D721Med (cell line): ENCODE results near the gene KCNH8.

Source experiments
- DNase-seq: peaks from one replicate; pipeline ENCODE4 v3.0.0; 2011; ENCODE audit warnings: low spot score; ENCODE audit not compliant: insufficient read length
- FAIRE-seq: peaks from 2 replicates; lab custom pipeline; 2011; peaks lifted over from hg19 to GRCh38; lab: Jason Lieb, UNC
- TF ChIP-seq, protein P1 (sequence below): IDR thresholded peaks from 2 replicates; pipeline ENCODE4 v1.5.1; 2012; ENCODE audit warnings: mild to moderate bottlenecking, control low read depth; ENCODE audit not compliant: insufficient read depth; ENCODE audit errors: missing control alignments

The KCNH8 gene

DNA sequence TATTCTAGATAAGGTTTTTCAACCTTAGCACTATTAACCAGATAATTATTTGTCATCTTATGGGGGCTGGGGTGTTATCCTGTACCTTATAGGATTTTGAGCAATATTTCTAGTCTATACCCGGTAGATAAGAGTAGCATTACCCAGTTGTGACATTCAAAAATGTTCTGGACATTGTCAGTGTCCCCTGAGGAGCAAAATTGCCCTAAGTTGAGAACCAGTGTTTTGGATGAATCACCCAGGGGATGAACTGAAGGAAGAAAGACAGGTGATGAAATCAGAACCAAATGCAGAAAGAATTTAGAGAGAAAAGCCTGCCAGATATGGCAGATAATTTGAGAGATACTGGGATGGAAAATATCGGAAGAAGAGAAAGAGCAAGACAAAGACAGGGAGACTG lies 58.2 kb downstream of the KCNH8 start:
- DNase-seq (no peak), FAIRE-seq (no peak)
- TF ChIP-seq, protein P1, sequence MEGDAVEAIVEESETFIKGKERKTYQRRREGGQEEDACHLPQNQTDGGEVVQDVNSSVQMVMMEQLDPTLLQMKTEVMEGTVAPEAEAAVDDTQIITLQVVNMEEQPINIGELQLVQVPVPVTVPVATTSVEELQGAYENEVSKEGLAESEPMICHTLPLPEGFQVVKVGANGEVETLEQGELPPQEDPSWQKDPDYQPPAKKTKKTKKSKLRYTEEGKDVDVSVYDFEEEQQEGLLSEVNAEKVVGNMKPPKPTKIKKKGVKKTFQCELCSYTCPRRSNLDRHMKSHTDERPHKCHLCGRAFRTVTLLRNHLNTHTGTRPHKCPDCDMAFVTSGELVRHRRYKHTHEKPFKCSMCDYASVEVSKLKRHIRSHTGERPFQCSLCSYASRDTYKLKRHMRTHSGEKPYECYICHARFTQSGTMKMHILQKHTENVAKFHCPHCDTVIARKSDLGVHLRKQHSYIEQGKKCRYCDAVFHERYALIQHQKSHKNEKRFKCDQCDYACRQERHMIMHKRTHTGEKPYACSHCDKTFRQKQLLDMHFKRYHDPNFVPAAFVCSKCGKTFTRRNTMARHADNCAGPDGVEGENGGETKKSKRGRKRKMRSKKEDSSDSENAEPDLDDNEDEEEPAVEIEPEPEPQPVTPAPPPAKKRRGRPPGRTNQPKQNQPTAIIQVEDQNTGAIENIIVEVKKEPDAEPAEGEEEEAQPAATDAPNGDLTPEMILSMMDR: no peak

DNA sequence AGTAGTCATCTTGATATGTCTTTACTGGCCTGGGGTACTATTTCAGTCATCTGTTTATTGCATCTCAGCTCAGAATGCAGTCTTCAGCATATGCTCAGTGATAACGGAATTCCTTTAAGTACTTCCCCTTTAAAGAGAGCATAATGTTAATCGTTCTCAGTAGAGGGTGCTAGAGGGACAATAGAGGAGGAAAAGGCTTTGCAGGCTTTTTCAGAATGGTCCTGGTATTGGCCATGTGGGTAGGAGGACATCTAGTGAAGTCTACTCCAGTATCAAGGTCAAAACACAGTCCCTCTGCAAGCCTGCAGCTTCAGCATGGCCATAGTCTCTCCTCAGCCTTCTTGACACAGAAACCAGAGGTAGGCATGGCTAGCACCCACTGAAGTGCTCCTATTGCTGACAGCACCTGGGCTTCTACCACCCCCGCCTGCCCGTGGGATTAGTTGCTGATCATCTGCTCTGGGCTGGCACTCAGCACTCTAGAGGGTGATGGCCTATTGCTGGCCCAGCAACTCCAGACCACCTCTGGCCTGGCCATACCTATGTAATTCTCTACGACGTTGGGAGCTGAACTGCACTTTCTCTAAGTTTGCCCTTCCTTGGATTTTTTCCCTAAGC lies 65.4 kb downstream of the KCNH8 start:
- TF ChIP-seq, protein P1: peak; percentile 4
- DNase-seq (no peak), FAIRE-seq (no peak)

DNA sequence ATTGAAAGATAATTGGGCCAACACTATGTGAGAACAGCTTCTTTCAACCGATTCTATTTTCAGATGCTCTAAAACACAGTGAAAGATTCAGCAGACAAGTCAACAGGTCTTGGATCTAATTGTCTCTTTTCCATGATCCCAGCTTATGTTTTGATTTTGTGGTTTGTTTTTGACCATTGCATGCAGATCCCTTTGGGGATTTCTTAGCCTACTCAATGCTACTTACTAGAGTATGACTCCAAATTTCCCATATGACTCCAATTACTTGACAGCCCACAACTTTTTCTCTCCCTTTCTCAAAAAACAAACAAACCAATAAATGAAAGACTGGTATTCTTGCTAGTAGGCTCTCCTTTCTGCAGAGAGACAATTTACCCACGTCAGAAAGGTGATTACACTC lies 67.1 kb downstream of the KCNH8 start:
- DNase-seq (no peak), FAIRE-seq (no peak)
- TF ChIP-seq, protein P1: no peak

DNA sequence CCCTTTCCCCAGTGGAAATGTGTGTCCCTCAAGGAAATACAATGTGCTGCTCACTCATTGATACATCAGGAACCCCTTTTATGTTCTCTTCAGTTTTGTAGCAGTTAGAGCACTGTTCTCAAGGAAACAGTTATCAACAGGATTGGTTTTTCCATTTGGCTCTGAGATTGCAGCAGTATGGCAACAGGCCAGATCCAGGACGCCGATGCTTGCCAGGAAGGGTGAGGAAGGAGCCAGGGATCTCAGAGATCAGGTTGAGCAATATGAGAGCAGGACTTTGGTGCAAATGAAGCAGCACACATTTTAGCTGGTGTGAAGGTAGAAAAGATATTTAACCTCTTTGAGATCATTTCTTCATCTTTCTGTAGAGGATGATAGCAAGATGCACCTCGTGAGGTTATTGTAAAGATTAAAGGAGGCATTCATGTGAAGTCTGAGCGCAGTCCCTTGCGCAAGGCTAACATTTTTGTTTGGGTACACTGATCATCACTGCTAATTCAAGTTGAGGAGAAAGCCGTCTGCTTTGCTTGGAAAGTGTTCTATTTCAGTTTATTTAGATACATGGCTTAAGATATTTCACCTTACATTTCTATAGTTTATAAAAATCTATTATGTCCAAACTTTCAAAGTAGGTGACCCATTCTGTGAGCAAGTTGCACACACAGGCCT lies 68.5 kb downstream of the KCNH8 start:
- FAIRE-seq (no peak), DNase-seq (no peak)
- TF ChIP-seq, protein P1: no peak

DNA sequence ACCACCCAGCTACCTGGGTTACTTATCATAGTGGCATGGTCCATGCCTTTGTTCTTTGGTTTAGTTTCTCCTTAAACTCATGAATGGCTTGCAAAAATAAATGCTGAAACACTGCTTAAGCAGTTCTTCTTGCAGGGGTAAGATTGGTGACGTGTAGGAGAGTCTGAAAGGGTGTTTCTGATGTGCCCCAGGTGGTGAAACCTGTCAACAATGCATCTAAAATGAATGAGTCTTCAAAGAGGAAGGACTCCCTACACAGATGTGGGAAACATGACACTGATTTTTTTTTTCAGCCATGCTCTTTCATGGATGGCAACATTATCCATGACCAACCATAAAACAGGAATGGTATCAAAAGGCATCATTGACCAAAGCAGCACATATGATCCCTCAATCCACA lies 72.0 kb downstream of the KCNH8 start:
- no peak for DNase-seq
- no peak for FAIRE-seq
- TF ChIP-seq, protein P1: no peak

DNA sequence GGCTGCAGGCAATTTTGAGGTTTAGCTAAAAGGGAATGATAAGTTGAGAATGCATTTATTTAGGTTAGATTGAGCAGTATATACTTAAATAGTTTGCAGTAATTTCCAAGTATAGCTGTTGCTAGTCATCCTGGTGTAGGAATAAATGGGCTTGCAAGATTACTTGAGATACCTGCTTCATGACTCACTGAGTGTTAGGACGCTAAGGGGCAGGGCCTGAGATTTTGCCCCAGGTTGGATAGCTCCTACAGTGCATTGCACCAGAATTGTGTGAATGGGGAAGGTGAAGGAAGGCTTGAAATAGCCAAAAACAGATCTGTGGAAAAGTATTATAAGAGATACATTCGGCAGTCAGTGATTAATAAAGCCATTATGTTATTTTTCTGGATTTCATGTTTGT lies 72.8 kb downstream of the KCNH8 start:
- DNase-seq: no peak
- TF ChIP-seq, protein P1: no peak
- FAIRE-seq: no peak

DNA sequence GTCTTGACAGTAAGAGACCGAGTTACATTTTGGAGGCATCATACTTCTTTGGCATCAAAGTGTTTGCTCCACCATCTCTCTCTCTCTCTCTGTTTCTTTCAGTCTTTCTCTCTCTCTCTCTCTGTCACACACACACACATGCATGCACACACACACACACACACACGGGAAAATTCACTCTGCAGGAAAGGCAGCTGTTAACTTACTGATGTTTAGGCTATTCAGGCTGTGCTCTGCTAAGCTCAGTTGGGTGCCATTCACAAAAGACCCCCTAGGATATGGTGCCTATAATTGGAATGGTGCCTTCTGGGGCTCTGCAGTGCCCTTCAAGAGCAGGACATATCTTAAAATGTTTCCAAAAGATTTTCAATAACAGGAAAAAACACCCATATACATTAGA lies 78.2 kb downstream of the KCNH8 start:
- TF ChIP-seq, protein P1: no peak
- no peak for DNase-seq
- no peak for FAIRE-seq
